ENCODE data around the gene RAB8B.

RAB8B gene

DNA sequence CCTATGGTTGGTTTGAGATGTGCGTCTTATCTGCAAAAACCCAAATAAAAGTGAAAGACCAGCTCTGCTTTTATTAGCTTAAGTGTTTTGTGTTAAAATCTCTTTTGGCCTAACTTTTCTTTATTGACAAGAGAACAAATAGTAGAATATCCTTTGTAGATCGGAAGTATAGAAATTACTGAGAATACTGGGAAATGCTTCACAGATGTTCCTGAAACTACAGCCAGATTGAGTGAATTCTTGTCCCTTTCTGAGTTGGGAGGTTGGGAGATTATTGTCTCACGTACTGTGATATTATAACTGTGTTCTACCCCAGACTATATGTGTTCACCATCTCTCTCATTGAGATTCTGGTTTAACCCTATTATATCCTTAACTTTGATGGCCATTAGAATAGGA lies 21.7 kb downstream of the RAB8B start:
- TF ChIP-seq, protein P1, sequence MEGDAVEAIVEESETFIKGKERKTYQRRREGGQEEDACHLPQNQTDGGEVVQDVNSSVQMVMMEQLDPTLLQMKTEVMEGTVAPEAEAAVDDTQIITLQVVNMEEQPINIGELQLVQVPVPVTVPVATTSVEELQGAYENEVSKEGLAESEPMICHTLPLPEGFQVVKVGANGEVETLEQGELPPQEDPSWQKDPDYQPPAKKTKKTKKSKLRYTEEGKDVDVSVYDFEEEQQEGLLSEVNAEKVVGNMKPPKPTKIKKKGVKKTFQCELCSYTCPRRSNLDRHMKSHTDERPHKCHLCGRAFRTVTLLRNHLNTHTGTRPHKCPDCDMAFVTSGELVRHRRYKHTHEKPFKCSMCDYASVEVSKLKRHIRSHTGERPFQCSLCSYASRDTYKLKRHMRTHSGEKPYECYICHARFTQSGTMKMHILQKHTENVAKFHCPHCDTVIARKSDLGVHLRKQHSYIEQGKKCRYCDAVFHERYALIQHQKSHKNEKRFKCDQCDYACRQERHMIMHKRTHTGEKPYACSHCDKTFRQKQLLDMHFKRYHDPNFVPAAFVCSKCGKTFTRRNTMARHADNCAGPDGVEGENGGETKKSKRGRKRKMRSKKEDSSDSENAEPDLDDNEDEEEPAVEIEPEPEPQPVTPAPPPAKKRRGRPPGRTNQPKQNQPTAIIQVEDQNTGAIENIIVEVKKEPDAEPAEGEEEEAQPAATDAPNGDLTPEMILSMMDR (IDR thresholded peaks at IDR 0.05; ENCODE audit: low read depth, low read length): no peak
- H3K4me3 ChIP-seq (ENCODE audit: low read depth, low read length): no peak overlapping the region

DNA sequence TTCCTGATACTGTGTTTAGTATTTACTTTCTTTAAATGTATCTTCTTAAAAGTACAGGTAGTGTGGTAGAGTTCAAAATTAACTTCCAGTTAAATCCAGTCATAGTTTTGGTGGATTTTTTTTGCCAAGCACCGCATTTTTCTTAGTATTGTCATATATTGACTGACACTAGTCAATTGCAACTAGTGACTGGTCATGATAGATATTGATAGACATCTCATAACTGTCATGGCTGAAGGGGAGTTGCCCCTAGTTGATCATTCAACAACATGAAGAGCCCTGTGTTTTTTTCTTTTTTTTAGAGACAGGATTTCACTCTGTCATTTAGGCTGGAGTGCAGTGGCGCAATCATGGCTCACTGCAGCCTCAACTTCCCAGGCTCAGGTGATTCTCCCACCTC lies 22.1 kb downstream of the RAB8B start:
- TF ChIP-seq, protein P1 (IDR thresholded peaks at IDR 0.05; ENCODE audit: low read depth, low read length): no peak
- no peak overlapping the region for H3K4me3 ChIP-seq (ENCODE audit: low read depth, low read length)

DNA sequence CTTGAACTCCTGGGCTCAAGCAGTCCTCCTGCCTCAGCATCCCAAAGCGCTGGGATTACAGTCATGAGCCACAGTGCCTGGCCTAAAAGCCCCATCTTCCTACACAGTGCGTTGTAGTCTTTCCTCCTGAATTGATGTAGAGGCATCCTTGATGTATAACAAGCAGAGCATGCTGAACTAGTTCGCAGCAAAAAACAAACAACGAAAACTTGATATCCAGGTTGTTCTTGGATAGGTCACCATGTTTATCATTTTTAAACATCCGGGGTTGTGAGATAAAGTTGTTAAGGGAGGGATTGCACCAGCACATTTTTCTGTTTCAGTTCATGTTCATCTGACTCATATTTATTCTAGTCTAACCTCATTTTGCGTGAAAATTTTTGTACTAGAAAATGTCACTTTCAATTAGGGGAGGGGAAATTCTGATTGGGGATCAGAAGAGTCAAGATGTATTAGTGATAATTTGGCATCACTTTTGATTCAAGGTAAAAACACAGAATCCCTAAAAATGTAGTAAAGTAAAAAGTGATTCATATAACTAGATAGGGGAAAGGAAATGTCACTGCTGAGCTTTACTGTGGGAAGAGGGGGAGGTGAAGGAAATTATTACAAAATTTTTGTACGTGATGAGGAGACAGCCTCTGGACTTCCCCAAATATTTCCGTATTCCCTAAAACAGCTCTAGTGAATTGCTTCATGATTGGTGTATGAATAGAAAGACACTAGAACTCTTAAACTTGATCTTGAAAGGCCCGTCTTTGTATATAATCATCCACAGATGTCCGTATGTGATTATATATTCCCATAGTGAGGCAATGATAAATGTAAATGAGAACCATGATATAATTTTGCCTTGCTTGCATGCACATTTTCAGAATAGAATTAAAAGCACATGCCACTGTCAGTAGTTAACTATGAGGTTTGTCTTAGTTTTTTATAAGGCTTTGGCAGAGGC lies 22.9 kb downstream of the RAB8B start:
- TF ChIP-seq, protein P1 (IDR thresholded peaks at IDR 0.05; ENCODE audit: low read depth, low read length): no peak
- H3K4me3 ChIP-seq (ENCODE audit: low read depth, low read length): no peak overlapping the region; the same call in none of the 2 replicates

DNA sequence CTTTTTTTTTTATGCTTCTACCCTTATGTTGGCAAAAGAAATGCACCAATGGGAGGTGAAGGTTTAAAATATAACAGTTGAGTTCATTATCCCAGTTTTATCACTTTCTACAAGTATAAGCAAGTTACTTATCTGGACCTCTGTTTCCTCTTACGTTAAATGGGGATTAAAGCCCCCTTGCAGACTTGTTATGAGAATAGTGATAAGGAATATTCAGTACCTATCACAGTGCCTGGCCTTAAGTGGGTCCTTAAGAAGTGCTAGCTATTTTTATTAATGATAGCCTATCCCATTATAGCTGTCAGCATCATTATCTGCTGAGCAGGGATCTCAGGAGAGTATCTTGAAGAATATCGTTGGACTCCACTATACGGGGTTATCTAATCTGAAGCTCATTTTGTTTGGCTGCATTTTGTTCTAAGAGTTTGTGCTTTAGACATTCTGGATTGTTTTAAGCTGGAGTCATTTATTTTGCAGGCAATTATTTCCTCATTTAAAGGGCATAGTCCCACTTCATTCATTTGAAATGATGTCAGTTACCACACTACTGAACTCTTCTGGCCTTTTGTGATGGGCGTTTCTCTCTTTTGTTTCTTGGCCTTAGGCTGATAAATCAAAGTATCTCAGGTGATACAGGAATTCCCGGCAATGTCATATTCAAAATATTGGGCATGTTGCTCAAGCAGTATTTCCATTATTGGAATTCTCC lies 28.8 kb downstream of the RAB8B start:
- no peak overlapping the region for H3K4me3 ChIP-seq (ENCODE audit: low read depth, low read length)
- TF ChIP-seq, protein P1 (IDR thresholded peaks at IDR 0.05; ENCODE audit: low read depth, low read length): no peak

DNA sequence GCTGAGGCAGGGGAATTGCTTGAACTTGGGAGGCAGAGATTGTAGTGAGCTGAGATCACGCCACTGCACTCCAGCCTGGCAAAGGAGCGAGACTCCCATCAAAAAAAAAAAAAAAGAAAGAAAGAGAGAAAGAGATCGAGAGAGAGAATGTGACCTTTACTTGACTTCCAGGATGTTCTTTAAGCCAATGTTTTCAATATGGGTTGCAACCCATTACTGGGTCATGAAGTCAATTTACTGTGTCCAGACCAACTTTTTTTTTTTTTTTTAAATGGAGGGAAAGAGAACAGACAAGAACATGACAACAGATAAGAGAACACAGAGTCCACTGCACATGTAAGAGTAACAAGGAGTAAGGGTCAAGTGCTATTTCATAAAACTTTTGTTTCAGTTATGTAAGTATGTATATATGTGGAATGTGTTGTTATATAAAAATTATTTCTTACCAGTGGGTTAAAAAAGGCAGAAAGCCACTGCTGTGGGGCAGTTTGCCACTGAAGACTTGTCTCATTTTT lies 29.8 kb downstream of the RAB8B start:
- TF ChIP-seq, protein P1 (IDR thresholded peaks at IDR 0.05; ENCODE audit: low read depth, low read length): no peak
- no peak overlapping the region for H3K4me3 ChIP-seq (ENCODE audit: low read depth, low read length)

DNA sequence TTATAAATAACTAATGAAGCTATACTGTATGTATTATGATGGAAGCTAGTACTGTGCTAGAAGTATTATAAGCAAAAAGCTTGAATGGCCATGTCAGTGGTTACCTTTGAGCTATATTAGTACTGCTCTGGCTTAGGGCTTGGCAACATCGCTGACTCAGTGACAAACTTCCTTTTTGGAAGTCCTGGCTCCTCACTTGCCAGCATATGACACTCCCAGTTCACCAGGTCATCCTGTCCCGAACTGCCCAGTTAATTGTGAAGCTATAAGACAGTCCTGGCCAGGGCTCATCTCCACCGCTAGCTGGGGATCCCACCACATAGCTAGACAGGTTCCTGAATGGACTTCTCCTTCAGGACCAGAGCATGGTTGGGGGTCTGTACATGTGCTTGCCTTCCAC lies 31.9 kb downstream of the RAB8B start:
- TF ChIP-seq, protein P1 (IDR thresholded peaks at IDR 0.05; ENCODE audit: low read depth, low read length): no peak
- no peak overlapping the region for H3K4me3 ChIP-seq (ENCODE audit: low read depth, low read length)
